ENCODE data around the gene CTBP1. TPM values are rescaled to one million over a fixed set of nuclear protein-coding genes. Genes with fewer than 3 reads are reported as not detected.

CTBP1 gene
- total RNA-seq, 1 donor from 2014 or later, result 109 TPM

DNA sequence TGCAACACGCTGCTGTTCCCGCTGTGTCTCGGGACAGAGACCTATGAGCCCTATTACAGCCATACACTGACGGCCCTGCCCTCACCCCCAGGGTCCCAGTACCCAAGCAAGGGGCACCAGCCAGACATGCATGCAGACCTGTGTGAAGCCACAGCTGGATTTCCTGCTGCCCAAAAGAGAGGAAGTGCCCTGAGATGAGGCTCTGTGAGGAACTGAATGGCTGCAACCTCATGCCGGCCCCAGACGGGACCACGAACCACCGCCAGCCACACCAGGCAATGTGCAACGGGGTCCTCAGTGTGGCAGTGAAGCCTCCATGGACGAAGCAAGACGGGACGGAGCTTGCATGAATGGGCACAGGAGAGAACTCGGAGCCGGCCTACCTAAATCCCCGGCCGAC is 21.1 kb downstream of the CTBP1 start:
- peak overlapping the region in 1 of 3 donors; percentile 16 for H3K9ac ChIP-seq (ENCODE audit: low read depth in 1 of 3, low read length in 3 of 3)
- H3K4me1 ChIP-seq (ENCODE audit: control insufficient read depth in 3 of 3, insufficient read depth in 3 of 3, low read length in 3 of 3), result peaks cover 0 to 15% (median 13%) of the 10 kb centered on the region in 3 donors
- no peaks in the 10 kb centered on the region for H3K9me3 ChIP-seq (ENCODE audit: control insufficient read depth in 3 of 3, low read length in 3 of 3)
- no peak overlapping the region for H3K4me3 ChIP-seq (ENCODE audit: low read length in 3 of 3)
- H3K36me3 ChIP-seq (ENCODE audit: control insufficient read depth in 3 of 3, insufficient read depth in 3 of 3, low read length in 3 of 3), result peaks cover 61 to 69% (median 67%) of the 10 kb centered on the region in 3 donors
- no peaks in the 10 kb centered on the region for H3K27me3 ChIP-seq (ENCODE audit: control insufficient read depth in 3 of 3, insufficient read depth in 3 of 3, low read length in 3 of 3)
- H3K27ac ChIP-seq (ENCODE audit: low read depth, low read length), result no peak overlapping the region

DNA sequence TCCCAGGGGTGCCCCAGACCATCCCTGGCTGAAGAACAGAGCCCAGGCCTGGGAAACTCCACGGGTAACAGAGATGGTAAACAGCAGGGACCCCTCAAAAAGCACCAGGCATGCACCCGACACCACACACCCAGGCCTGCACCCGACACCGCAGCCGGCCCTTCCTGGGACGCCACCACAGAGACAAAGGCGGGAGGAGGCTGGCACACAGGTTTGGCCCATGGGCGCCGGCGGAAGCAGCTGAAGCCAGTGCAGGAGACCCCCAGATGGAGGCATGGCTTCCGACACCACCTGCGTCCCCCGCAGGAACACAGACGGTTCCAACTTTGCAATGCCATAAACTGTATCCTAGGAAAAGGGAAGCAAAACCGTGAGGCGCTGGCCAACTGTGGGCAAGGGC is 22.3 kb downstream of the CTBP1 start:
- peaks cover 62 to 69% (median 67%) of the 10 kb centered on the region in 3 donors for H3K36me3 ChIP-seq (ENCODE audit: control insufficient read depth in 3 of 3, insufficient read depth in 3 of 3, low read length in 3 of 3)
- no peak overlapping the region for H3K27ac ChIP-seq (ENCODE audit: low read depth, low read length)
- H3K9ac ChIP-seq (ENCODE audit: low read depth in 1 of 3, low read length in 3 of 3), result no peak overlapping the region

DNA sequence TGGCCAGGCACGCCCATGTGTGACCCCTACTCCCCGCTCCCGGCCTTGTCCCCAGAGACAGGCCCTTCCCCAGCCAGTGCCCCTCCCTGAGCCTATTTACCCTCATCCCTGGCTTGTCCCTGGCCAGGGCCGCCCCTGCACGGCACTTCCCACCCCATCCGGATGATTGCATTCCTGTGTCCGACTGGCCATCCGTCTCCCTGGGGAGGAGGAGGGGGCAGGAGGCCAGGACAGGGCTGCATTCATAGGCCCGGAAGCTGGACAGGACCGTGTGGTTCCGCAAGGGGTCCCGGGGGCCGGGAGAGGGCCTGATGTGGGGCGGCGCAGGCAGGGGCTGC is 22.8 kb downstream of the CTBP1 start:
- H3K27ac ChIP-seq (ENCODE audit: low read depth, low read length), result no peak overlapping the region
- no peak overlapping the region for H3K9ac ChIP-seq (ENCODE audit: low read depth in 1 of 3, low read length in 3 of 3)
- peaks cover 61 to 74% (median 65%) of the 10 kb centered on the region in 3 donors for H3K36me3 ChIP-seq (ENCODE audit: control insufficient read depth in 3 of 3, insufficient read depth in 3 of 3, low read length in 3 of 3)
- H3K27me3 ChIP-seq (ENCODE audit: control insufficient read depth in 3 of 3, insufficient read depth in 3 of 3, low read length in 3 of 3), result no peaks in the 10 kb centered on the region
- no peaks in the 10 kb centered on the region for H3K9me3 ChIP-seq (ENCODE audit: control insufficient read depth in 3 of 3, low read length in 3 of 3)
- peaks cover 0 to 9% (median 3%) of the 10 kb centered on the region in 3 donors for H3K4me1 ChIP-seq (ENCODE audit: control insufficient read depth in 3 of 3, insufficient read depth in 3 of 3, low read length in 3 of 3)
- no peak overlapping the region for H3K4me3 ChIP-seq (ENCODE audit: low read length in 3 of 3)

More for the DNA sequence above, 22.3 kb downstream of the CTBP1 start:
- Histone ChIP-seq H3K27me3 (ENCODE audit: control insufficient read depth in 3 of 3, insufficient read depth in 3 of 3, low read length in 3 of 3) (no peaks in the 10 kb centered on the region), H3K9me3 (ENCODE audit: control insufficient read depth in 3 of 3, low read length in 3 of 3) (no peaks in the 10 kb centered on the region), H3K4me3 (ENCODE audit: low read length in 3 of 3) (no peak overlapping the region), H3K4me1 (ENCODE audit: control insufficient read depth in 3 of 3, insufficient read depth in 3 of 3, low read length in 3 of 3) (peaks cover 0 to 13% (median 8%) of the 10 kb centered on the region in 3 donors)

DNA sequence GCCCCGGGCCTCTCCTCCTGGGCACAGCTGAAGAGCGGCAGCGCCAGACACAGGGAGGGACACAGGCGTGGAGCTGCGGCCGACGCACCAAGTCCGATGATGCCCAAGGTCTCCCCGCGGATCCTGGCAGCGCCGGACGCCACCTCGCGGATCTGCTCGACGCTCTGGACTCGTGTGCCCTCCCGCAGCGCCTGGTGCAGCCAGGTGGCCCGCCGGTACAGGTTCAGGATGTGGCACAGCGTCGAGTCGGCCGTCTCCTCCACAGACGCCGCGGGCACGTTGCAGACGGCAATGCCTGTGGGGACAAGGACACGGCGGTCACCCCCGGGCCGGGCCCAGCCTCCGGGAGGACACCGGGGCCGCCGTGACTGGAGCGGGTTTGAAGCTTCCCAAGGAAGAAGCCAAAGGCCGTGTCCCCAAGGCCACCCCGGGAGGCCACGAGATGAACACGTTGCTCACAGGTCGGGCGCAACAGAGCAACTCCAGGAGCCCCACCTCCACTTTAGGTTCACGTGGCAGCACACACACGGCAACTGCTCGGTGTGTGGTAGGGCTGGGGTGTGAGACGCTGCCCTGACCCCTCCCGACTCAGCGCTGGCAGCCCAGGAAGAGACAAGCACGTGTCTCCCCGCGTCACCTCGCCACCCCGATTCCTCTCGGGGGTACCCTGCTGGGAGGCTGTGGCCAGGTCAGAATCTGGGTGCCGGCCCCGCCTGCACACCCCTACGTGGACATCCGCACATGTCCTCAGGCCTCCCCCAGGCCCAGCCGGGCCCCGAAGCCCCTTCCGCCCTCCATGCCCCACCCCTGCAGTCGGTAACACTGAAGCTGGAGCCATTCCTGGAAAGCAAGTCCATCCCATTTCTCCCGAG is 23.4 kb downstream of the CTBP1 start:
- H3K27me3 ChIP-seq (ENCODE audit: control insufficient read depth in 3 of 3, insufficient read depth in 3 of 3, low read length in 3 of 3), result no peaks in the 10 kb centered on the region
- H3K4me3 ChIP-seq (ENCODE audit: low read length in 3 of 3), result no peak overlapping the region
- H3K36me3 ChIP-seq (ENCODE audit: control insufficient read depth in 3 of 3, insufficient read depth in 3 of 3, low read length in 3 of 3), result peaks cover 57 to 73% (median 62%) of the 10 kb centered on the region in 3 donors
- H3K9ac ChIP-seq (ENCODE audit: low read depth in 1 of 3, low read length in 3 of 3), result no peak overlapping the region
- peaks cover 0 to 9% (median 3%) of the 10 kb centered on the region in 3 donors for H3K4me1 ChIP-seq (ENCODE audit: control insufficient read depth in 3 of 3, insufficient read depth in 3 of 3, low read length in 3 of 3)
- H3K27ac ChIP-seq (ENCODE audit: low read depth, low read length), result no peak overlapping the region
- no peaks in the 10 kb centered on the region for H3K9me3 ChIP-seq (ENCODE audit: control insufficient read depth in 3 of 3, low read length in 3 of 3)

DNA sequence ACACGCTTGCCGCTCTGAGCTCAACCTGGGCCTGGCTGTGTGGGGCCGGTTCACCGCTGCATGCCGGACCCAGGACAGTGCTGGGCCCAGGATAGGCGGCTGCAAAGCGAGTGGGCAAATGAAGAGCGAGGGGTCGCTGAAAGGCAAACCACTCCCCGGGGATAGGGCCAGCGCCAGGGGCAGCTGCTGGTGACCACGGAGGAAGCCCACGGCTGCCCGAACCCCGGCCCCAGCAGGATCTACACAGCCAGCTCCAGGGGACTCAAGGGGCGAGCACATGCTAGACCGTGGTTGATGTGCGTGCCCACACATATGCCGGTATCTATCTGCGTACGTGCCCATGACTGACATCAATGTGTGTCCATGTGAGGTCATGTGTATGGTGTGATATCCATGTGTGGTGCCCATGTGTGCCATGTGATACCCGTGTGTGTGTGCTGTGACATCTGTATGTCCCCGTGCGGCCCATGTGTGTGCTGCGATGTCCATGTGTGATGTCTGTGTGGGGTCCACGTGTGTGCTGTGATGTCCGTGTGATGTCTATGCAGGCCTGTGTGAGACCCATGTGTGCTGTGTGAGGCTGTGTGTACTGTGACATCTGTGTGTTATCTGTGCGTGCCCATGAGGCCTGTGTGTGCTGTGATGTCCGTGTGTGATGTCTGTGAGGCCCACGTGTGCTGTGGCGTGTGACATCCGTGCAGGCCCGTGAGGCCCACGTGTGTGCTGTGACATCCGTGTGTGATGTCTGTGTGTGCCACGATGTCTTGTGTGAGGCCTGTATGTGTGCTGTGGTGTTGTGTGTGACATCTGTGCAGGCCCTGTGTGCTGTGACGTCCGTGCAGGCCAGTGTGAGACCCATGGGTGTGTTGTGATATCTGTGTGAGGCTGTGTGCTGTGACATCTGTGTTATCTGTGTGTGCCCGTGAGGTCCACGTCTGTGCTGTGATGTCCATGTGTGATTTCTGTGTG is 24.8 kb downstream of the CTBP1 start:
- no peak overlapping the region for H3K4me3 ChIP-seq (ENCODE audit: low read length in 3 of 3)
- no peak overlapping the region for H3K27ac ChIP-seq (ENCODE audit: low read depth, low read length)
- no peak overlapping the region for H3K9ac ChIP-seq (ENCODE audit: low read depth in 1 of 3, low read length in 3 of 3)
- H3K27me3 ChIP-seq (ENCODE audit: control insufficient read depth in 3 of 3, insufficient read depth in 3 of 3, low read length in 3 of 3), result no peaks in the 10 kb centered on the region
- no peaks in the 10 kb centered on the region for H3K9me3 ChIP-seq (ENCODE audit: control insufficient read depth in 3 of 3, low read length in 3 of 3)
- peaks cover 0 to 9% (median 3%) of the 10 kb centered on the region in 3 donors for H3K4me1 ChIP-seq (ENCODE audit: control insufficient read depth in 3 of 3, insufficient read depth in 3 of 3, low read length in 3 of 3)
- peaks cover 51 to 62% (median 52%) of the 10 kb centered on the region in 3 donors for H3K36me3 ChIP-seq (ENCODE audit: control insufficient read depth in 3 of 3, insufficient read depth in 3 of 3, low read length in 3 of 3)

DNA sequence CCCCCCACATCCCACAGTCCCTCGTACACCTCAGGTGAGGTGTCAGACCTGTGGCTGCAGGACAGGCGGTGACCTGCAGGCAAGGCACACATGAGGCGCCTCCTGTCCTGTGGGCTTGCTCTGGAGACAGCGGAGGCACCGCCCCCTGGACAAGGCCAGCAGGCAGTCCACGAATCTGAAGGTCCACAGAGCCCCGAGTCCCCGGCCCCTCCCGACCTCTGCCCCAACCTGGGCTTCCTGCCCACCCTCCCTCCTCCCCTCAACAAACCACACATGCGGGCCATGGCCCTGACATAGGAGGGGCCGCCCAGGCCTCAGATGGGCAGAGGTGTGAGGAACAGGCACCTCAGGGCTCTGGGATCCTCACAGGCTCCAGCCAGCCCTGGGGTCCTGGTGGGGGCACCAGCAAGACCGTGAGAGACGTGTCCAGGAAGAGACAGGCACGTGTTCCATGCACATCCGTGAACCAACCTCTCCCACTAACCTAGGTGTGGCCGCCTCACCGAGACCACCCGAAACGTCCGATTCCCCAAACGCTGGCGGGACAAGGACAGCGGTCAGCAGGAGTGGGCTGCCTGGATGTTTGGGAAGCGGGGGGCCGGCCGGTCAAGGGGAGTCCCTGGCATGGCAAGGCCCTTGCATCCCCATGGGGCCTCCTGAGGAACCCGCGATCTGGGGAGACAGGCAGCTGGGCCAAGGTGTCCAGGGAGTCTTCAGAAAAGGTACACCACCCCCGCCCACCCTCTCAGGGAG is 25.8 kb downstream of the CTBP1 start:
- H3K4me3 ChIP-seq (ENCODE audit: low read length in 3 of 3), result no peak overlapping the region
- H3K27me3 ChIP-seq (ENCODE audit: control insufficient read depth in 3 of 3, insufficient read depth in 3 of 3, low read length in 3 of 3), result no peaks in the 10 kb centered on the region
- peaks cover 47 to 58% (median 51%) of the 10 kb centered on the region in 3 donors for H3K36me3 ChIP-seq (ENCODE audit: control insufficient read depth in 3 of 3, insufficient read depth in 3 of 3, low read length in 3 of 3)
- H3K9me3 ChIP-seq (ENCODE audit: control insufficient read depth in 3 of 3, low read length in 3 of 3), result no peaks in the 10 kb centered on the region
- H3K27ac ChIP-seq (ENCODE audit: low read depth, low read length), result no peak overlapping the region
- H3K4me1 ChIP-seq (ENCODE audit: control insufficient read depth in 3 of 3, insufficient read depth in 3 of 3, low read length in 3 of 3), result peaks cover 0 to 9% (median 3%) of the 10 kb centered on the region in 3 donors
- no peak overlapping the region for H3K9ac ChIP-seq (ENCODE audit: low read depth in 1 of 3, low read length in 3 of 3)

DNA sequence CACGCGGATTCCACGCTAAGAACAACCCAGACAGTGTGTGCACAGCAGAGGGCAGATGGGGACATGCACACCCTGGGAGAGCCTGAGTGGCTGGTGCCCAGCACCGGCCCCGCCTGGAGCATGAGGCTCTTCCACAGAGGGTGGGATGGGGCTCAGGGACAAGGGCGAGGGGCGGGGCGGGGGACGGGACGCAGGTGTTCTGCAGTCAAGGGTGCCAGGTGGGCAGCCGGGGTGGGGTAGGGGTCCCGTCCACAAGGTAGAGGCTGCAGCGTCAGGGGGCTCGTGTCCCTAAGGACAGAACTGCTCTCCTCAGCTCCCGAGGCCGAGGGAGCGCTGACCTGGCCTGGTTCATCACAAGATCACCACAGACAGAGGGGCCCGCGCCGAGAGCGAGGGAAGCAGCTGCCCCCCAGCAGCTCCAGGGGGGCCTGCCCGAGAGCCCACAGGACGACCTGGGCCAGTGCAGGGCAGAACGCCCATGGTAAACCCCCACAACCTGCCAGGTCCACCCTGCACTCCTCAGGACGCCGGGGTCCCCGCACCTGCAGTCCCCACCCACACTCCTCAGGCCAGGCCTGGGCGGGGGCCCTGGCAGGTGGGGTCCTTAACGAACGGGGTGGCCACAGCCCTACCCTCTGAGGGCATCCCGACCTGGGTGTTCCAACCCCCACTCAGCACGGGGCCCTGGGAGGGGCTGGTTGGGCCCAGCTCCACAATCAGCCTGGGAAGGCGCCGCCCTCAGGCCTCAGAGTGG is 26.7 kb downstream of the CTBP1 start:
- Histone ChIP-seq H3K4me1 (ENCODE audit: control insufficient read depth in 3 of 3, insufficient read depth in 3 of 3, low read length in 3 of 3) (peaks cover 0 to 11% (median 3%) of the 10 kb centered on the region in 3 donors), H3K9ac (ENCODE audit: low read depth in 1 of 3, low read length in 3 of 3) (no peak overlapping the region), H3K9me3 (ENCODE audit: control insufficient read depth in 3 of 3, low read length in 3 of 3) (no peaks in the 10 kb centered on the region), H3K4me3 (ENCODE audit: low read length in 3 of 3) (no peak overlapping the region), H3K27ac (ENCODE audit: low read depth, low read length) (no peak overlapping the region), H3K27me3 (ENCODE audit: control insufficient read depth in 3 of 3, insufficient read depth in 3 of 3, low read length in 3 of 3) (no peaks in the 10 kb centered on the region), H3K36me3 (ENCODE audit: control insufficient read depth in 3 of 3, insufficient read depth in 3 of 3, low read length in 3 of 3) (peaks cover 38 to 54% (median 45%) of the 10 kb centered on the region in 3 donors)

DNA sequence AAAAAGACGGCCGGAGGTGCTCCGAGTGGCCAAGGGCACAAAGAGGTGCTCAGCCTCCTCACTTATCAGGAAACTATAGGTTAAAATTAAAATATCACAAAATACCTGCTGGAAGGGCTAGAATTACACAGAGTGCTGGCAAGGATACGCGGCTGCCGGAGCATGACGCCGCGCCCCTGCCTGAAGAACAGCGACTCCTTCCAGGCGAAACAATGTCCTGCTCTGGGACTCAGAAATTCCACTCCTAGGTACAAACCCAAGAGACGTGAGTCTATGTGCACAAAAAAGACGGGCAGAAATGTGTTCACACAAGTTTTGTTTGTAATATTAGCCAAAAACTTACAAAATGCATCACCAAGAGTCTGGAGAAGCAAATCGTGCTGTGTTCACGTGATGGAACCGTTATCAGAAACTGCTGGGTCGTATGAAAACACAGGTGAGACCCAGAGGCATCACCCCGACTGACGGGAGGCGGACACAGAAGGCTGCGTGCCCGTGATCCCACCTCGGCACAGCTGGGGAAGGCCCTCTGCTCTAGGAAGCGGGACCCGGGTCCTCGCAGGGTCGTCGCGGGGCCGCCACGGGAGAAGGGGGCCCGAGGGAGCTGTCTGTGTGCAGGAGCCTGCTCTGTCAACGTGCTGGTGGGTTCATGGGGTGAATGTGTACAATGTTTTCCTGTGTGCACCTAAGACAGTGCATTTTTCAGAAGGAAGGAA is 27.6 kb downstream of the CTBP1 start:
- no peak overlapping the region for H3K9ac ChIP-seq (ENCODE audit: low read depth in 1 of 3, low read length in 3 of 3)
- no peak overlapping the region for H3K4me3 ChIP-seq (ENCODE audit: low read length in 3 of 3)
- H3K36me3 ChIP-seq (ENCODE audit: control insufficient read depth in 3 of 3, insufficient read depth in 3 of 3, low read length in 3 of 3), result peaks cover 36 to 48% (median 42%) of the 10 kb centered on the region in 3 donors
- no peaks in the 10 kb centered on the region for H3K27me3 ChIP-seq (ENCODE audit: control insufficient read depth in 3 of 3, insufficient read depth in 3 of 3, low read length in 3 of 3)
- H3K27ac ChIP-seq (ENCODE audit: low read depth, low read length), result no peak overlapping the region
- H3K4me1 ChIP-seq (ENCODE audit: control insufficient read depth in 3 of 3, insufficient read depth in 3 of 3, low read length in 3 of 3), result peaks cover 0 to 10% (median 0%) of the 10 kb centered on the region in 3 donors
- no peaks in the 10 kb centered on the region for H3K9me3 ChIP-seq (ENCODE audit: control insufficient read depth in 3 of 3, low read length in 3 of 3)
